ENCODE measurements around the gene CHN2. TPM values are rescaled to one million over a fixed set of nuclear protein-coding genes. Genes with fewer than 3 reads are reported as not detected.
A peak's percentile ranks its signal among the peaks of the same experiment; 100 is the strongest.

The CHN2 gene
- total RNA-seq, 2 donors from 2014 or later = 4.1 to 4.8 TPM

GRCh38 chr7:29485339-29486190 is 291.0 kb downstream of the CHN2 start:
- DNase-seq = no peak
- ATAC-seq = no peak
- intact Hi-C loops (cut with DNase I) = no loop called here

- intact Hi-C loops (cut with DNase I) = no loop called here
- DNase-seq (no peak), ATAC-seq (no peak)
Observed at GRCh38 chr7:29486191-29486700, 291.7 kb downstream of the CHN2 start.

- DNase-seq = no peak
- intact Hi-C loops (cut with DNase I) = no loop called here
- ATAC-seq = no peak
Observed at GRCh38 chr7:29487424-29487823, 292.8 kb downstream of the CHN2 start.

DNA sequence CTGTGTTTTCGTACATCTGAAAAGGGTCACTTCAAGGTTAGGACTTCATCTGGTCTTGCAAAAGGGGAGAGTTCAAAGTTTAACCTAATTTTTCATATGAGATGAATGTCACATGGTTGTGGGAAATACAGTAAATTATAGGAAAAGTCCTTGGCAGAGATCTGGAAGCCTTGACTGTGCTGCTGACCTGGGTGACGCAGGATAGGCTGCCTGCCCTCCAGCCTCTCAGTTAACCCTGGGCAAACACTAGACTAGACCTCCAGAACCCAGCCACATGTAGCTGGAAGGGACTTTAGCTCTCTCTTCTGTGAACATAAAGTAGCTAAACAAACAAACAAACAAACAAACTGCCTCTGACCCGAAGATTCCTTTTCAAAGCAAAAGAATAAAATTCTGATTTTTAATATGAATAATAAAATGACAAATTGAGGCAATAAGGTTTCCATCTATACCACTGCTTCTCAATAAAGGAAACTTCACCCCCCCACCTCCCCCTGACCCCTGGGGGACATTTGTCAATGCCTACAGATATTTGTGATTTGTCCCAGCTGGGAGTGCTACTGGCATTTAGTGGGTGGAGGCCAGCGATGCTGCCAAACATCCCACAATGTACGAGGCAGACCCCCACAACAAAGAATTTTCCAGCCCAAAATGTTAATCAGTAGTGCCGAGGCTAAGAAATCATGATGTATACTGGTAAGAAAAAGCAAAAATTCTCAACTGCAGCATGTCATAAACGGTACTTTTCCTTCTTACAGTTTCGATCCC is 293.8 kb downstream of the CHN2 start:
- peak; percentile 28 to 39 for ATAC-seq
- DNase-seq = no peak
- intact Hi-C loops (cut with DNase I) = no loop called here

DNA sequence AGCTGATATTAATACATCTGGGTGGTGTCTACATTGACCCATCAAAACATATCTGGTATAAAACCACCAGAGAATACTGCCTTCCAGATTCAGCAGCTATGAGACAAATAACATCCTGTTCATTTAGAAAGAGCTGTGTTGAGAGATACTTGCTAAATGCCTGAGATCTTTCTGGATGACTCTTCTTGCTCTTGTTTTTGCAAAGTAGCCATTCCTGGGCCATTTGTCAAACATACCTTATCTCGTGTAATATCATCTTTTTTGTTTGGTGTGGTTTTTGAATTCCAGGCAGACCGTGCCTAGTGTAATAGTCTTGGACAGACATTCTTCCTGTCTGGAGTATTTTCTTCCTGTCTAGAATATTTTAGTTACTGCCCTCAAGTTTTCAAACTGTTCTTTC is 294.4 kb downstream of the CHN2 start:
- no peak for DNase-seq
- intact Hi-C loops (cut with DNase I) = no loop called here
- ATAC-seq = peak; percentile 41 to 82

- DNase-seq (no peak), ATAC-seq (no peak)
- intact Hi-C loops (cut with DNase I) = no loop called here
Observed at GRCh38 chr7:29490094-29490607, 295.6 kb downstream of the CHN2 start.

GRCh38 chr7:29494350-29494749 is 299.8 kb downstream of the CHN2 start:
- no peak for DNase-seq
- ATAC-seq = no peak
- intact Hi-C loops (cut with DNase I) = no loop called here

GRCh38 chr7:29495653-29496052 is 301.1 kb downstream of the CHN2 start:
- ATAC-seq = no peak
- intact Hi-C loops (cut with DNase I) = no loop called here
- DNase-seq = no peak

GRCh38 chr7:29496355-29497020 is 301.9 kb downstream of the CHN2 start:
- intact Hi-C loops (cut with DNase I) = no loop called here
- no peak for DNase-seq
- ATAC-seq = no peak

DNA sequence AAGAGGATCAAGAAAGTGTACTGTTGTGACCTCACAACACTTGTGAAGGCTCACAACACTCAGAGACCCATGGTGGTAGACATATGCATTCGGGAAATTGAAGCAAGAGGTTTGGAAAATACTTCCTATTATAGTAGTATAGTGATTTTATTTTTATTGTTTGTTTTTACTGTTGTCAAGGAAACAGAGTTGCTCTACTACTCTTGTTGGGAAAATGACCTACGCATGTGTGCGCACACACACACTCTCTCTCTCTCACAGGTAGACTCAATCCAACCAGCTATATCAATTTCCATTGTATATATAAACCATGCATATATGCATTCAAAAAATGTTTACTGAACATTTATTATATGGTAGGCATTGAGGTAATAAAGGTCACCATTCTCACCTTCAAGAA is 305.4 kb downstream of the CHN2 start:
- ATAC-seq (no peak), DNase-seq (no peak)
- intact Hi-C loops (cut with DNase I) = no loop called here

DNA sequence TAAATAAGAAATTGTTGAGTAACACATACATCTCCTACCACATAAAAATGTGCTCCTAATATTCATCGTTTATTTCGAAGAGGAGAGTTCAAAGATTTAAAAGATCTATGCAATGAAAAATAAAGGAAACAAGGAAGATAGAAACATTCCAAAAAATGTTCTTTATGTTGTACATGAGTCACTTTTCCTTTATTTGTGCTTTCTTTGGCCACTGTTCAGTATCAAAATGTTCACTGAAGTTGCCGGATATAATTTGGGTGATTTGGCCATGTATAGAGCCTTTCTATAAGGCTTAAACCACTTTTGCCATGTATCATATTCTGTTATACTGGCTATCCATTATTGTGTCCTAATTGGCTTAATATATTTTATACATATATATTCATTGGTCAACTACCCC is 306.1 kb downstream of the CHN2 start:
- DNase-seq (no peak), ATAC-seq (no peak)
- intact Hi-C loops (cut with DNase I) = no loop called here

GRCh38 chr7:29502133-29502532 is 307.6 kb downstream of the CHN2 start:
- intact Hi-C loops (cut with DNase I) = no loop called here
- ATAC-seq = no peak
- no peak for DNase-seq

- ATAC-seq (no peak), DNase-seq (no peak)
- intact Hi-C loops (cut with DNase I) = no loop called here
Observed at GRCh38 chr7:29505931-29506330, 311.4 kb downstream of the CHN2 start.

DNA sequence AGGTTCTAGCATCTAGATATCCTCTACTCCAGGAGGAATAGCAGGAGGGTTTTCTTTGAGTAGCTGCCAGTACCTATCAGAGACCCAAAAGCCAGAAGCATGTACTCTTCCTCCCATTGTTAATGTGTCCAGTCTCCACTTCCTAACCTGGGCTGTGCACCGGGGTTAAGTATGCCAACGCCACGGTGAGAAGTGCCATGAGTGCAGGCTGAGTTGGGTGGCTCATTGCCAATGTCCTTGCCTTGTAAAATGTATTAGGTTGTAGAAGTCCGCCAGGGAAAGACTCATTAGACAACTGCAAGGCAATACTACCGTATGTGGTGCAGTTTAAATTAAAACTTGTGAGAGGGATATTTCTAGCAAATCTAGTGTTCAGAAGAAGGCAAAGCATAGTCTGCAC is 314.0 kb downstream of the CHN2 start:
- DNase-seq (peak; percentile 37), ATAC-seq (peak in 1 of 2 donors; percentile 47)
- intact Hi-C loops (cut with DNase I) = no loop called here

- no peak for ATAC-seq
- DNase-seq = no peak
- intact Hi-C loops (cut with DNase I) = no loop called here
Observed at GRCh38 chr7:29510028-29510427, 315.5 kb downstream of the CHN2 start.

- intact Hi-C loops (cut with DNase I) = no loop called here
- ATAC-seq (no peak), DNase-seq (no peak)
Observed at GRCh38 chr7:29511337-29511736, 316.8 kb downstream of the CHN2 start.

GRCh38 chr7:29511851-29512250 is 317.3 kb downstream of the CHN2 start:
- ATAC-seq = no peak

DNA sequence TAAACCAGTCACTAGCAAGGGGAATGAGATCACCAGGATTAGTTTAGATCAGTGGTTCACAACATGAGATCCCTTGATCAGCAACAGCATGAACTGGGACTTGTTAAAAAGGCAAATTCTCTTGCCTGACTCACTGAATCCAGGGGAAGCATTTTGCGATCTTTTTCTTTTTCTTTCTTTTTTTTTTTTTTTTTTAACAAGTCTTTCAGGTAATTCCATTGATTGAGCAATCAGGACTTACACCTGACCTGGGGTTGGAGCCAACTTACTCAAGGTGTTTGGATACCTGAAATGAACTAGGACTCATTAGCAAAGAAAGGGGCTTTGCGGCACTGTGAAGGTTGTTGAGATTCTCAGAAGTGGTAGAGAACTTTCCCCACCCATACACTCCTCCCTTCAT is 321.9 kb downstream of the CHN2 start:
- DNase-seq (no peak), ATAC-seq (no peak)
- intact Hi-C loops (cut with DNase I) = no loop called here

More at GRCh38 chr7:29511851-29512250, 317.3 kb downstream of the CHN2 start:
- no peak for DNase-seq
- intact Hi-C loops (cut with DNase I) = no loop called here

- intact Hi-C loops (cut with DNase I) = no loop called here
- DNase-seq (no peak), ATAC-seq (no peak)
Observed at GRCh38 chr7:29518616-29519015, 324.0 kb downstream of the CHN2 start.

GRCh38 chr7:29523728-29524127 is 329.2 kb downstream of the CHN2 start:
- DNase-seq (no peak), ATAC-seq (no peak)
- intact Hi-C loops (cut with DNase I) = no loop called here
